ENCODE results near the gene RAF1.

DNA sequence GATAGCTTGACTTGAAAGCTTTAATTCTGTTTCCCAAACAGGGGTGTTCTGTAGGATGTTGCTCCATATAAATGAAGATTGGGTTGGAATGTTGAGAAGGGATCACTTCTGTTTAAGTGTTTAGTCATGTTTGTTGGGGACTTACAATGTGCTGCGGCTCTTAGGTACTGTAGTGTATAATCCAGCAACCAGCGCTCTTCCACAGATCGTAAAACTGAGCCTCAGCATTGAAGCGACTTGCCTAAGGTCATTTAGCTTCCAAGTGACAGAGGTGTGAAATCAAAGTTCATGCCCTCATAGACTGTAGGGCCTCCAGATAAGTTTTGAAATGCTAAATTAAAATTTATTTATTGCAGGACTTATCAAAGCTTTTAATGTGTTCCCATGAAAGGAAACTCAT lies 105.2 kb downstream of the RAF1 start:
- TF ChIP-seq POLR2AphosphoS5 (IDR thresholded peaks at IDR 0.05; ENCODE audit: low read depth, low read length) (no peak), TCF7L2 (IDR thresholded peaks at IDR 0.05; ENCODE audit: low read depth, low read length) (no peak)
- TF ChIP-seq, protein P1, sequence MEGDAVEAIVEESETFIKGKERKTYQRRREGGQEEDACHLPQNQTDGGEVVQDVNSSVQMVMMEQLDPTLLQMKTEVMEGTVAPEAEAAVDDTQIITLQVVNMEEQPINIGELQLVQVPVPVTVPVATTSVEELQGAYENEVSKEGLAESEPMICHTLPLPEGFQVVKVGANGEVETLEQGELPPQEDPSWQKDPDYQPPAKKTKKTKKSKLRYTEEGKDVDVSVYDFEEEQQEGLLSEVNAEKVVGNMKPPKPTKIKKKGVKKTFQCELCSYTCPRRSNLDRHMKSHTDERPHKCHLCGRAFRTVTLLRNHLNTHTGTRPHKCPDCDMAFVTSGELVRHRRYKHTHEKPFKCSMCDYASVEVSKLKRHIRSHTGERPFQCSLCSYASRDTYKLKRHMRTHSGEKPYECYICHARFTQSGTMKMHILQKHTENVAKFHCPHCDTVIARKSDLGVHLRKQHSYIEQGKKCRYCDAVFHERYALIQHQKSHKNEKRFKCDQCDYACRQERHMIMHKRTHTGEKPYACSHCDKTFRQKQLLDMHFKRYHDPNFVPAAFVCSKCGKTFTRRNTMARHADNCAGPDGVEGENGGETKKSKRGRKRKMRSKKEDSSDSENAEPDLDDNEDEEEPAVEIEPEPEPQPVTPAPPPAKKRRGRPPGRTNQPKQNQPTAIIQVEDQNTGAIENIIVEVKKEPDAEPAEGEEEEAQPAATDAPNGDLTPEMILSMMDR (IDR thresholded peaks at IDR 0.05), result no peak
